Dedifferentiated amniotic fluid mesenchymal stem cell (primary cell): Measurements from ENCODE around the gene GPN1.
"Not testable (repeated sequence)": the region's sequence is repeated elsewhere in the genome, so short reads cannot be mapped to it uniquely, and the experiment has no call there.

Source experiments
- DNase-seq: peaks from one replicate; pipeline ENCODE4 v3.0.0-alpha.2; 2016; ENCODE audit errors: extremely low spot score

Gene GPN1

DNA sequence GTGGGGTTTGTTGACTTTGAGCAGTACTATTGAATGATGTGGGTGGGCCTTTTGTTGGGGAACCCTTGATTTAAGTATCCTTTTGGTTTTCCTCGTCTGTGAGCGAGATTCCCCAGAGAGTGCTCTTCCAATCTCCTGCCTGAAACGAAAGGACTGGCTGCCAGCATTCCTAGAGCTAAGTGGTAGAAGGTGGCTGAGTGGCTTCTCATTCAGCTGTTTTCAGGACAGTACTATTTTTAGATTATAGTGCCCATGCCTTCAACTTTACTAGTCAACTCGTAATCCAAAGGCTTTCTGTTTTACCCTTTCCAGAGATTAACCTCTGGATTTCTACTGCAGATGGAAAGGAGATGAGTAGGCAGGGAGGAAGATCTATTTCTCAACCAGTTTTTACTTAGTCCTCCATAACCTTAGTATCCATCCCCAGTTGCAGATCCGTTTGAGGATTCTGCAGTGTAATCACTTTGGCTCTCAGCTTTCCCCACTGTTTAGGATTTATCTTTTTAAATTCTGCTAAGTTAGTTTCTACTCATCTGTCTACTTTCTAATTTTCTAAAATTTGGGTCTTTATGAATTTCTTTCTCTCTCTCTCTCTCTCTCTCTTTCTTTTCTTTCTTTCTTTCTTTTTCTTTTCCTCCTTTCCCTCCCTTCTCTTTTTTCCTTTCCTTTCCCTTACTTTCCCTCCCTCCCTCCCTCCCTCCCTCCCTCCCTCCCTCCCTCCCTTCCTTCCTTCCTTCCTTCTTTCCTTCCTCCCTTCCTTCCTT lies 44.1 kb downstream of the GPN1 start:
- no peak for DNase-seq

DNA sequence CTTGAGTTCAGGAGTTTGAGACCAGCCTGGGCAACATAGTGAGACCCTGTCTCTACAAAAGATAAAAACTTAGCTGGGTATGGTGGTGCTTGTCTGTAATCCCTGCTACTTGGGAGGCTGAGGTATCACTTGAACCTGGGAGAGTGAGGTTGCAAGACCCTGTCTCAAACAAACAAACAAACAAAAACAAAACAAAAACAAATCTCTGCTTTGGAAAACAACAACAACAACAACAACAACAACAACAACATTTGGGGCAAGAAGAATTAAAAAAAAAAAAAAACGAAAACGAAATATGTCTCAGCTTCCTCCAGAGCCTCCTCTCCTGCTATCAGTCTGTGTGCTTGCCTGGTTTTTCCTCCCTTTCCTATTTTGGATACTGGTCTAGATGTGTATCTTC lies 51.7 kb downstream of the GPN1 start:
- DNase-seq: no peak

DNA sequence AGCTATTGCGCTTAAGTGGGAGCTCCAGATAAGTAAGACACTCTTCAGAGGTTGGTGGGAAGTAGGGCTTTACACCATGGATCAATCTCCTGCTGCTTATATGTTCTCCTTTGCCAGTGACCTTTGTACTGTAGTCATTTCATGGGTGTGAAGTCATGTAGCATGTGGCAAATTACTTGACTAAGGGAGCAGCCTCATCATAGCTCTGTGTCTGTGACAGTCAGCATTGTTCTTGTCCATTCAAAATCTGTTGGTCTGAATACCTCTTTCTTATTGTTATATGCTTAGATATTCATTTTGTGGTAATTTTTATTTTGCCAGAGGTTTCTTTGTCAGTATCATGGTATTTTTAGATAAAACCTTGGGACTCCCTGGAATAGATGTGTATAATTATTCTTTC lies 53.0 kb downstream of the GPN1 start:
- DNase-seq: peak; percentile 26

- DNase-seq: peak; percentile 85
Observed at GRCh38 chr2:27682334-27682771, 53.5 kb downstream of the GPN1 start.

GRCh38 chr2:27683390-27684071 lies 54.7 kb downstream of the GPN1 start:
- DNase-seq: peak; percentile 93

DNA sequence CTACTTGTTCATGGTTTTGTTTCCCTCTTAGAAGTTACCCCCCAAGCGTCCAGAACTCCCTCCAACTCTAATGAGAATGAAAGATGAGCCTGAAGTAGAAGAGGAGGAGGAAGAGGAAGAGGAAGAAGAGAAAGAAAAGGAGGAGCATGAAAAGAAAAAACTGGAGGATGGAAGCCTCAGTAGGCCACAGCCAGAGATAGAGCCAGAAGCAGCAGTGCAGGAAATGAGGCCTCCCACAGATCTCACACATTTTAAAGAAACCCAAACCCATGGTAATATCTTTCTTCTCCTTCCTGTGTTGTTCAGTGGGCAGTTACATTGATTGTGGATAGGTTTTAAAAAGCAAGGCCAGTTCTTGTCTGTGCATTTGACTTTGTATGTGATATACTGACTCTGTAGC lies 56.2 kb downstream of the GPN1 start:
- DNase-seq: not testable (repeated sequence)

GRCh38 chr2:27685577-27685976 lies 56.7 kb downstream of the GPN1 start:
- no peak for DNase-seq

DNA sequence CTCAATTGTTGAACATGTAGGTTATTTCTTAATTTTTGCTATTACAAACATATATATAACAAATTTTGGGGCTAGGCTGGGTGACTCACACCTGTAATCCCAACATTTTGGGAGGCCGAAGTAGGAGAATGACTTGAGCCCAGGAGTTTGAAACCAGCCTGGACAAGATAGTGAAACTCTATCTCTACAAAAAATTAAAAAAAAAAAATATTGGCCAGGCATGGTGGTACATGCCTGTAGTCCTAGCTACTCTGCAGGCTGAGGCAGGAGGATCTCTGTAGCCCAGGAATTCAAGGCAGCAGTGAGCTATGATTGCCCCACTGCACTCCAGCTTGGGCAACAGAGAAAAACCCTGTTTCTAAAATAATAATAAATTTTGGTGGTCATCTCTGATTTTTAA lies 58.4 kb downstream of the GPN1 start:
- no peak for DNase-seq

- DNase-seq: no peak
Observed at GRCh38 chr2:27689424-27689823, 60.6 kb downstream of the GPN1 start.

DNA sequence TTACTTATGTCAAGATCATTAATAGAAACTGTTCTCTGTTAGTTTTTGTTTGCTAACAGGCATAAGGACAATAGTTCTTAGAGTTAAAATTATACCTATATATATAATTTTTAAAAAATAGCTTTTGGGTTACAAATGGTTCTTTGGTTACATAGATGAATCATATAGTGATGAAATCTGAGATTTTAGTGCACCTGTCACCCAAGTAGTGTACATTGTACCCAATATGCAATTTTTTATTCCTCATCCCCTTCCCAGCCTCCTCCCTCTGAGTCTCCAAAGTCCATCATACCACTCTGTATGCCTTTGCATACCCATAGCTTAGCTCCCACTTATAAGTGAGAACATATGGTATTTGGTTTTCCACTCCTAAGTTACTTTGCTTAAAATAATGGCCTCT lies 61.2 kb downstream of the GPN1 start:
- no peak for DNase-seq

DNA sequence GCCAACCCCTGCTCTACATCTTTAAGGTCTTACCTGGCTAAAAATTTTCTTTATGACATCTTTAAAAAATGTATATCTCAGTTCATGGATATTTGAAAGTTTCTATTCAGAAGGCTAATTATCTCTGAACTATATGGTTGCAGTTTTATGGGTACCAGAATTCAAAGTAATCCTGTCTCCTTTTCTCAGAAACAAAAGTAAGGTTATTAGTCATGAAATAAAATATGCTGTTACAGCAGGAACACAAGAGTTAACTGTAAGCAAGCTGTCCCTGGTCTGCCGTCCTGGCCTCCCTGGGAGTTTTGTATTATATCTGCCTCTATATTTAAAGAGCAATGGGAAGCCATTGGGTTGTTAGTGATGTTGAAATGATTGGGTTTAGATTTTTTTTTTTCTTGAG lies 68.8 kb downstream of the GPN1 start:
- DNase-seq: no peak
